SJCRH30 (cell line): Measurements from ENCODE around the gene DPEP2NB. TPM values are rescaled to one million over a fixed set of nuclear protein-coding genes. Genes with fewer than 3 reads are reported as not detected.
A peak's percentile ranks its signal among the peaks of the same experiment; 100 is the strongest.

Experiments used
- DNase-seq, 2 experiments: peaks; one replicate each; pipeline ENCODE4 v3.0.0-alpha.2; 2015 to 2020
- H3K27ac ChIP-seq: fragments of 250-450 bp; sonication (Bioruptor Pico); 2 replicates; pipeline ENCODE4 v1.5.1; 2020; ENCODE audit warnings: mild to moderate bottlenecking, moderate library complexity
- H3K27me3 ChIP-seq: fragments of 250-450 bp; sonication (Bioruptor Pico); 2 replicates; pipeline ENCODE4 v1.5.1; 2020; ENCODE audit warnings: mild to moderate bottlenecking, moderate library complexity
- H3K36me3 ChIP-seq: fragments of 250-450 bp; sonication (Bioruptor Pico); 2 replicates; pipeline ENCODE4 v1.5.1; 2020; ENCODE audit warnings: mild to moderate bottlenecking, moderate library complexity
- H3K4me1 ChIP-seq: fragments of 250-450 bp; sonication (Bioruptor Pico); 2 replicates; pipeline ENCODE4 v1.5.1; 2020; ENCODE audit warnings: mild to moderate bottlenecking, moderate library complexity
- H3K4me3 ChIP-seq: fragments of 250-450 bp; sonication (Bioruptor Pico); 2 replicates; pipeline ENCODE4 v1.5.1; 2020; ENCODE audit warnings: mild to moderate bottlenecking, moderate library complexity
- H3K9me3 ChIP-seq: fragments of 250-450 bp; sonication (Bioruptor Pico); replicated peaks from 2 replicates; pipeline ENCODE4 v1.5.1; 2020; ENCODE audit warnings: mild to moderate bottlenecking, moderate library complexity
- total RNA-seq: library from RNA; depleted of rRNA; stranded (reverse); fragments of >200 nt; shearing (Covaris generic); gene quantifications from 2 replicates; pipeline ENCODE4 v1.2.3, GENCODE V29; 2014; rRNA removed

Gene DPEP2NB
- total RNA-seq, 1 experiment from 2014 or later = not detected

GRCh38 chr16:67965668-67966548 lies 49.8 kb downstream of the DPEP2NB start:
- H3K4me3 ChIP-seq = peak overlapping the region; percentile 82
- peak; percentile 64 to 75 for DNase-seq
- peaks cover 1% of the 10 kb centered on the region for H3K36me3 ChIP-seq
- H3K27me3 ChIP-seq = no peaks in the 10 kb centered on the region
- H3K9me3 ChIP-seq = no peaks in the 10 kb centered on the region
- H3K27ac ChIP-seq = peak overlapping the region; percentile 78
- peaks cover 17% of the 10 kb centered on the region for H3K4me1 ChIP-seq

- H3K27ac ChIP-seq = no peak overlapping the region
- no peak overlapping the region for H3K4me3 ChIP-seq
- DNase-seq = no peak
- H3K9me3 ChIP-seq = no peaks in the 10 kb centered on the region
- H3K36me3 ChIP-seq = peaks cover 2% of the 10 kb centered on the region
- no peaks in the 10 kb centered on the region for H3K27me3 ChIP-seq
- H3K4me1 ChIP-seq = peaks cover 17% of the 10 kb centered on the region
Observed at GRCh38 chr16:67964477-67965131, 51.1 kb downstream of the DPEP2NB start.

- Histone ChIP-seq H3K27ac (no peak overlapping the region), H3K36me3 (peaks cover 2% of the 10 kb centered on the region), H3K4me3 (no peak overlapping the region), H3K27me3 (no peaks in the 10 kb centered on the region), H3K4me1 (peaks cover 17% of the 10 kb centered on the region), H3K9me3 (no peaks in the 10 kb centered on the region)
- DNase-seq = no peak
Observed at GRCh38 chr16:67963662-67964321, 51.9 kb downstream of the DPEP2NB start.

Other genes starting within 250 kb of the DPEP2NB start
- 3.9 and 4.9 TPM in 2 replicates for gene RANBP10, start 209.4 kb downstream of the DPEP2NB start, total RNA-seq
- gene TSNAXIP1, start 209.0 kb downstream of the DPEP2NB start, total RNA-seq = 0.33 and 0.49 TPM in 2 replicates
- 24.8 and 27.1 TPM in 2 replicates for gene THAP11, start 173.6 kb downstream of the DPEP2NB start, total RNA-seq
- 164 and 177 TPM in 2 replicates for gene NUTF2, start 169.0 kb downstream of the DPEP2NB start, total RNA-seq
- 15.4 and 18.8 TPM in 2 replicates for gene CENPT, start 168.2 kb downstream of the DPEP2NB start, total RNA-seq
- gene EDC4, start 142.9 kb downstream of the DPEP2NB start, total RNA-seq = 40.9 and 43.5 TPM in 2 replicates
- not detected in 2 replicates for gene NRN1L, start 131.0 kb downstream of the DPEP2NB start, total RNA-seq
- 5.6 and 6.1 TPM in 2 replicates for gene PSKH1, start 122.7 kb downstream of the DPEP2NB start, total RNA-seq
- gene CTRL, start 84.0 kb downstream of the DPEP2NB start, total RNA-seq = 0.99 and 1.7 TPM in 2 replicates
- gene PSMB10, start 79.1 kb downstream of the DPEP2NB start, total RNA-seq = 7.4 and 7.6 TPM in 2 replicates
- 2.3 and 4.5 TPM in 2 replicates for gene LCAT, start 71.8 kb downstream of the DPEP2NB start, total RNA-seq
- 12.6 and 15.1 TPM in 2 replicates for gene SLC12A4, start 47.3 kb downstream of the DPEP2NB start, total RNA-seq
- gene DPEP3, start 35.4 kb downstream of the DPEP2NB start, total RNA-seq = not detected in 2 replicates
- not detected in 2 replicates for gene DPEP2, start 16.4 kb downstream of the DPEP2NB start, total RNA-seq
- 9.4 and 9.9 TPM in 2 replicates for gene DDX28, start 7.3 kb upstream of the DPEP2NB start, total RNA-seq
- gene DUS2, start 7.4 kb upstream of the DPEP2NB start, total RNA-seq = 8.6 and 9.0 TPM in 2 replicates
- 52.7 and 53.9 TPM in 2 replicates for gene NFATC3, start 69.5 kb upstream of the DPEP2NB start, total RNA-seq
- 0.24 TPM in 1 of 2 replicates, not detected in the other for gene ESRP2, start 220.2 kb upstream of the DPEP2NB start, total RNA-seq
- gene PLA2G15, start 229.5 kb upstream of the DPEP2NB start, total RNA-seq = 7.4 and 9.0 TPM in 2 replicates
- 17.4 TPM in 2 replicates for gene SLC7A6, start 248.6 kb upstream of the DPEP2NB start, total RNA-seq